ENCODE data around the gene PCCA.

- TF ChIP-seq MLX (CRISPR knock-in tag; IDR thresholded peaks at IDR 0.05) = no peak
- TF ChIP-seq, protein P1, sequence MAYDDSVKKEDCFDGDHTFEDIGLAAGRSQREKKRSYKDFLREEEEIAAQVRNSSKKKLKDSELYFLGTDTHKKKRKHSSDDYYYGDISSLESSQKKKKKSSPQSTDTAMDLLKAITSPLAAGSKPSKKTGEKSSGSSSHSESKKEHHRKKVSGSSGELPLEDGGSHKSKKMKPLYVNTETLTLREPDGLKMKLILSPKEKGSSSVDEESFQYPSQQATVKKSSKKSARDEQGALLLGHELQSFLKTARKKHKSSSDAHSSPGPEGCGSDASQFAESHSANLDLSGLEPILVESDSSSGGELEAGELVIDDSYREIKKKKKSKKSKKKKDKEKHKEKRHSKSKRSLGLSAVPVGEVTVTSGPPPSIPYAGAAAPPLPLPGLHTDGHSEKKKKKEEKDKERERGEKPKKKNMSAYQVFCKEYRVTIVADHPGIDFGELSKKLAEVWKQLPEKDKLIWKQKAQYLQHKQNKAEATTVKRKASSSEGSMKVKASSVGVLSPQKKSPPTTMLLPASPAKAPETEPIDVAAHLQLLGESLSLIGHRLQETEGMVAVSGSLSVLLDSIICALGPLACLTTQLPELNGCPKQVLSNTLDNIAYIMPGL (CRISPR knock-in tag; IDR thresholded peaks at IDR 0.05) = no peak
- TF ChIP-seq CDX4 (CRISPR knock-in tag; IDR thresholded peaks at IDR 0.05; ENCODE audit: borderline replicate concordance) = no peak
- TF ChIP-seq IRF2 (CRISPR knock-in tag; IDR thresholded peaks at IDR 0.05; ENCODE audit: borderline replicate concordance, low read depth) = no peak
- no peak for TF ChIP-seq CREB1 (CRISPR knock-in tag; IDR thresholded peaks at IDR 0.05)
- no peak for TF ChIP-seq USF2 (CRISPR knock-in tag; IDR thresholded peaks at IDR 0.05)
- TF ChIP-seq, protein P2, sequence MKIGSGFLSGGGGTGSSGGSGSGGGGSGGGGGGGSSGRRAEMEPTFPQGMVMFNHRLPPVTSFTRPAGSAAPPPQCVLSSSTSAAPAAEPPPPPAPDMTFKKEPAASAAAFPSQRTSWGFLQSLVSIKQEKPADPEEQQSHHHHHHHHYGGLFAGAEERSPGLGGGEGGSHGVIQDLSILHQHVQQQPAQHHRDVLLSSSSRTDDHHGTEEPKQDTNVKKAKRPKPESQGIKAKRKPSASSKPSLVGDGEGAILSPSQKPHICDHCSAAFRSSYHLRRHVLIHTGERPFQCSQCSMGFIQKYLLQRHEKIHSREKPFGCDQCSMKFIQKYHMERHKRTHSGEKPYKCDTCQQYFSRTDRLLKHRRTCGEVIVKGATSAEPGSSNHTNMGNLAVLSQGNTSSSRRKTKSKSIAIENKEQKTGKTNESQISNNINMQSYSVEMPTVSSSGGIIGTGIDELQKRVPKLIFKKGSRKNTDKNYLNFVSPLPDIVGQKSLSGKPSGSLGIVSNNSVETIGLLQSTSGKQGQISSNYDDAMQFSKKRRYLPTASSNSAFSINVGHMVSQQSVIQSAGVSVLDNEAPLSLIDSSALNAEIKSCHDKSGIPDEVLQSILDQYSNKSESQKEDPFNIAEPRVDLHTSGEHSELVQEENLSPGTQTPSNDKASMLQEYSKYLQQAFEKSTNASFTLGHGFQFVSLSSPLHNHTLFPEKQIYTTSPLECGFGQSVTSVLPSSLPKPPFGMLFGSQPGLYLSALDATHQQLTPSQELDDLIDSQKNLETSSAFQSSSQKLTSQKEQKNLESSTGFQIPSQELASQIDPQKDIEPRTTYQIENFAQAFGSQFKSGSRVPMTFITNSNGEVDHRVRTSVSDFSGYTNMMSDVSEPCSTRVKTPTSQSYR (CRISPR knock-in tag; IDR thresholded peaks at IDR 0.05) = no peak
- TF ChIP-seq, protein P3, sequence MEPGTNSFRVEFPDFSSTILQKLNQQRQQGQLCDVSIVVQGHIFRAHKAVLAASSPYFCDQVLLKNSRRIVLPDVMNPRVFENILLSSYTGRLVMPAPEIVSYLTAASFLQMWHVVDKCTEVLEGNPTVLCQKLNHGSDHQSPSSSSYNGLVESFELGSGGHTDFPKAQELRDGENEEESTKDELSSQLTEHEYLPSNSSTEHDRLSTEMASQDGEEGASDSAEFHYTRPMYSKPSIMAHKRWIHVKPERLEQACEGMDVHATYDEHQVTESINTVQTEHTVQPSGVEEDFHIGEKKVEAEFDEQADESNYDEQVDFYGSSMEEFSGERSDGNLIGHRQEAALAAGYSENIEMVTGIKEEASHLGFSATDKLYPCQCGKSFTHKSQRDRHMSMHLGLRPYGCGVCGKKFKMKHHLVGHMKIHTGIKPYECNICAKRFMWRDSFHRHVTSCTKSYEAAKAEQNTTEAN (CRISPR knock-in tag; IDR thresholded peaks at IDR 0.05) = no peak
- TF ChIP-seq USF1 (CRISPR knock-in tag; IDR thresholded peaks at IDR 0.05) = no peak
- TF ChIP-seq JUN (CRISPR knock-in tag; IDR thresholded peaks at IDR 0.05) = no peak
- no peak for TF ChIP-seq TCF7 (CRISPR knock-in tag; IDR thresholded peaks at IDR 0.05; ENCODE audit: low read depth)
- TF ChIP-seq, protein P4, sequence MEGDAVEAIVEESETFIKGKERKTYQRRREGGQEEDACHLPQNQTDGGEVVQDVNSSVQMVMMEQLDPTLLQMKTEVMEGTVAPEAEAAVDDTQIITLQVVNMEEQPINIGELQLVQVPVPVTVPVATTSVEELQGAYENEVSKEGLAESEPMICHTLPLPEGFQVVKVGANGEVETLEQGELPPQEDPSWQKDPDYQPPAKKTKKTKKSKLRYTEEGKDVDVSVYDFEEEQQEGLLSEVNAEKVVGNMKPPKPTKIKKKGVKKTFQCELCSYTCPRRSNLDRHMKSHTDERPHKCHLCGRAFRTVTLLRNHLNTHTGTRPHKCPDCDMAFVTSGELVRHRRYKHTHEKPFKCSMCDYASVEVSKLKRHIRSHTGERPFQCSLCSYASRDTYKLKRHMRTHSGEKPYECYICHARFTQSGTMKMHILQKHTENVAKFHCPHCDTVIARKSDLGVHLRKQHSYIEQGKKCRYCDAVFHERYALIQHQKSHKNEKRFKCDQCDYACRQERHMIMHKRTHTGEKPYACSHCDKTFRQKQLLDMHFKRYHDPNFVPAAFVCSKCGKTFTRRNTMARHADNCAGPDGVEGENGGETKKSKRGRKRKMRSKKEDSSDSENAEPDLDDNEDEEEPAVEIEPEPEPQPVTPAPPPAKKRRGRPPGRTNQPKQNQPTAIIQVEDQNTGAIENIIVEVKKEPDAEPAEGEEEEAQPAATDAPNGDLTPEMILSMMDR (IDR thresholded peaks at IDR 0.05) = no peak
Observed at GRCh38 chr13:100361504-100361903, 272.6 kb downstream of the PCCA start.
